Natural killer cell (primary cell): ENCODE measurements around the gene PEAK1. TPM values are rescaled to one million over a fixed set of nuclear protein-coding genes. Genes with fewer than 3 reads are reported as not detected.
"Not testable (repeated sequence)": the region's sequence is repeated elsewhere in the genome, so short reads cannot be mapped to it uniquely, and the experiment has no call there.

Experiments
- ATAC-seq, 3 donors: fragments of 150-1000 bp in 2 of 3; fragments of 200-7000 bp in 1 of 3; cut with Tn5 transposase; 1 replicate in 1 of 3; 2 replicates in 2 of 3; pipeline ENCODE4 v1.10.0; 2021; ENCODE audit warnings: mild to moderate bottlenecking in 2 of 3, moderate library complexity in 2 of 3
- DNase-seq, 2 donors: peaks; one replicate each; pipeline versions ENCODE4 v3.0.0 to v3.0.0-alpha.2; 2013 to 2021; ENCODE audit warnings: mixed read lengths in 1 of 2
- H3K27ac ChIP-seq: one replicate; pipeline ENCODE4 v1.5.1; 2013; ENCODE audit warnings: mild to moderate bottlenecking, low read length
- H3K27me3 ChIP-seq: one replicate; pipeline ENCODE4 v1.6.1; 2013; ENCODE audit warnings: low read length; ENCODE audit not compliant: control insufficient read depth, insufficient read depth
- H3K36me3 ChIP-seq: one replicate; pipeline ENCODE4 v1.6.1; 2013; ENCODE audit warnings: low read length; ENCODE audit not compliant: control insufficient read depth, insufficient read depth
- H3K4me1 ChIP-seq: one replicate; pipeline ENCODE4 v1.6.1; 2013; ENCODE audit warnings: low read length; ENCODE audit not compliant: control insufficient read depth, insufficient read depth
- H3K4me3 ChIP-seq: one replicate; pipeline ENCODE4 v1.5.1; 2013; ENCODE audit warnings: low read length
- H3K9me3 ChIP-seq: one replicate; pipeline ENCODE4 v1.6.1; 2013; ENCODE audit warnings: low read length; ENCODE audit not compliant: control insufficient read depth, insufficient read depth
- H3K27ac Mint-ChIP-seq, 2 donors: one replicate each; pipeline ENCODE4 v1.8.0; 2022; ENCODE audit warnings: mild to moderate bottlenecking in 2 of 2, mixed read lengths in 2 of 2, moderate library complexity in 1 of 2
- H3K27me3 Mint-ChIP-seq, 2 donors: one replicate each; pipeline ENCODE4 v1.8.0; 2022; ENCODE audit warnings: low read depth in 2 of 2, mixed read lengths in 2 of 2
- H3K36me3 Mint-ChIP-seq: one replicate; pipeline ENCODE4 v1.8.0; 2022; ENCODE audit warnings: mixed read lengths
- H3K4me1 Mint-ChIP-seq, 2 donors: one replicate each; pipeline ENCODE4 v1.8.0; 2022; ENCODE audit warnings: mixed read lengths in 2 of 2
- H3K4me3 Mint-ChIP-seq: one replicate; pipeline ENCODE4 v1.8.0; 2022; ENCODE audit warnings: mild to moderate bottlenecking, moderate library complexity, mixed read lengths
- H3K9me3 Mint-ChIP-seq, 2 donors: one replicate each; pipeline ENCODE4 v1.8.0; 2022; ENCODE audit warnings: mixed read lengths in 2 of 2
- CTCF ChIP-seq: fragments of 200-600 bp; IDR thresholded peaks from one replicate; pipeline ENCODE4 v1.8.0; 2022; ENCODE audit warnings: antibody characterized with exemption
- WGBS: methylation state at CpG from one replicate; pipeline ENCODE4 v1.1.7; 2013; ENCODE audit warnings: missing lambda C conversion rate; ENCODE audit not compliant: insufficient coverage; 5-methylcytosine and 5-hydroxymethylcytosine counted together
- intact Hi-C: fragments of 100-400 bp; cut with micrococcal nuclease; formaldehyde crosslinking; loops from one replicate; pipeline ENCODE4 v1.14.2; 2022
- total RNA-seq, 4 donors: library from RNA; stranded (reverse); fragments of 120-200 nt in 1 of 4; gene quantifications; one replicate each; pipeline versions ENCODE4 v1.2.3 to v1.2.4, GENCODE V29; 2013 to 2022

Gene PEAK1
- total RNA-seq, 3 donors from 2014 or later (not counting 1 experiment from before 2014, with no cell fraction given), result 59.3 to 73.9 (median 69.1) TPM

- no peak for TF ChIP-seq CTCF
- no peaks in the 10 kb centered on the region for H3K9me3 Mint-ChIP-seq
- H3K36me3 Mint-ChIP-seq, result no peaks in the 10 kb centered on the region
- H3K27ac ChIP-seq, result no peak overlapping the region
- H3K4me1 ChIP-seq, result peaks cover 8% of the 10 kb centered on the region
- no peak overlapping the region for H3K4me3 ChIP-seq
- peaks cover 34 to 35% of the 10 kb centered on the region in 2 donors for H3K4me1 Mint-ChIP-seq
- H3K27me3 Mint-ChIP-seq, result no peaks in the 10 kb centered on the region
- 97% methylated on average over 2 of the region's 3 CpGs for WGBS
- no peak overlapping the region for H3K4me3 Mint-ChIP-seq
- no peaks in the 10 kb centered on the region for H3K27me3 ChIP-seq
- peak overlapping the region in 1 of 2 donors; percentile 2 for H3K27ac Mint-ChIP-seq
- intact Hi-C loops, result no loop called here
- no peak for DNase-seq
- H3K36me3 ChIP-seq, result no peaks in the 10 kb centered on the region
- ATAC-seq, result no peak
- no peaks in the 10 kb centered on the region for H3K9me3 ChIP-seq
Measured at GRCh38 chr15:77411619-77411976, 8.3 kb downstream of the PEAK1 start.

GRCh38 chr15:77410701-77411618 is 8.9 kb downstream of the PEAK1 start:
- no peak for TF ChIP-seq CTCF
- Mint-ChIP-seq H3K4me3 (peak overlapping the region; percentile 57), H3K36me3 (no peaks in the 10 kb centered on the region), H3K27ac (peak overlapping the region; percentile 67 to 86), H3K4me1 (peaks cover 41% of the 10 kb centered on the region in 2 donors), H3K9me3 (no peaks in the 10 kb centered on the region), H3K27me3 (no peaks in the 10 kb centered on the region)
- ATAC-seq (no peak), DNase-seq (no peak)
- Histone ChIP-seq H3K4me1 (peaks cover 8% of the 10 kb centered on the region), H3K4me3 (no peak overlapping the region), H3K9me3 (no peaks in the 10 kb centered on the region), H3K36me3 (no peaks in the 10 kb centered on the region), H3K27me3 (no peaks in the 10 kb centered on the region), H3K27ac (no peak overlapping the region)
- intact Hi-C loops, result no loop called here
- WGBS, result 91% methylated on average over 6 of the region's 7 CpGs

- H3K9me3 ChIP-seq, H3K27me3 Mint-ChIP-seq, H3K36me3 ChIP-seq, H3K9me3 Mint-ChIP-seq, H3K27me3 ChIP-seq, H3K4me1 ChIP-seq, intact Hi-C loops, ATAC-seq, H3K4me3 ChIP-seq, H3K36me3 Mint-ChIP-seq, DNase-seq: not testable (repeated sequence)
- H3K4me3 Mint-ChIP-seq, result peak overlapping the region; percentile 74
- peaks cover 43% of the 10 kb centered on the region in 2 donors for H3K4me1 Mint-ChIP-seq
- H3K27ac ChIP-seq, result peak overlapping the region; percentile 49
- 94% methylated on average over 5 of the region's 7 CpGs for WGBS
- H3K27ac Mint-ChIP-seq, result peak overlapping the region; percentile 67 to 86
Measured at GRCh38 chr15:77410157-77410500, 9.8 kb downstream of the PEAK1 start.

- peak overlapping the region; percentile 74 for H3K4me3 Mint-ChIP-seq
- 12% methylated on average over 3 of the region's 4 CpGs for WGBS
- no peaks in the 10 kb centered on the region for H3K36me3 Mint-ChIP-seq
- H3K9me3 Mint-ChIP-seq, result no peaks in the 10 kb centered on the region
- intact Hi-C loops, result no loop called here
- peaks cover 8% of the 10 kb centered on the region for H3K4me1 ChIP-seq
- peak overlapping the region; percentile 49 for H3K27ac ChIP-seq
- H3K27ac Mint-ChIP-seq, result peak overlapping the region; percentile 67 to 86
- DNase-seq (peak in 1 of 2 donors; percentile 60), ATAC-seq (peak; percentile 86 to 97 (median 94))
- H3K4me1 Mint-ChIP-seq, result peaks cover 43% of the 10 kb centered on the region in 2 donors
- H3K27me3 ChIP-seq, result no peaks in the 10 kb centered on the region
- no peaks in the 10 kb centered on the region for H3K9me3 ChIP-seq
- no peaks in the 10 kb centered on the region for H3K27me3 Mint-ChIP-seq
- H3K4me3 ChIP-seq, result no peak overlapping the region
- no peaks in the 10 kb centered on the region for H3K36me3 ChIP-seq
- TF ChIP-seq CTCF, result no peak
Measured at GRCh38 chr15:77409259-77410156, 10.4 kb downstream of the PEAK1 start.
